ENCODE measurements around the gene MSH3.

GRCh38 chr5:80608731-80609130 is 45.7 kb upstream of the MSH3 start:
- TF ChIP-seq, protein P1, sequence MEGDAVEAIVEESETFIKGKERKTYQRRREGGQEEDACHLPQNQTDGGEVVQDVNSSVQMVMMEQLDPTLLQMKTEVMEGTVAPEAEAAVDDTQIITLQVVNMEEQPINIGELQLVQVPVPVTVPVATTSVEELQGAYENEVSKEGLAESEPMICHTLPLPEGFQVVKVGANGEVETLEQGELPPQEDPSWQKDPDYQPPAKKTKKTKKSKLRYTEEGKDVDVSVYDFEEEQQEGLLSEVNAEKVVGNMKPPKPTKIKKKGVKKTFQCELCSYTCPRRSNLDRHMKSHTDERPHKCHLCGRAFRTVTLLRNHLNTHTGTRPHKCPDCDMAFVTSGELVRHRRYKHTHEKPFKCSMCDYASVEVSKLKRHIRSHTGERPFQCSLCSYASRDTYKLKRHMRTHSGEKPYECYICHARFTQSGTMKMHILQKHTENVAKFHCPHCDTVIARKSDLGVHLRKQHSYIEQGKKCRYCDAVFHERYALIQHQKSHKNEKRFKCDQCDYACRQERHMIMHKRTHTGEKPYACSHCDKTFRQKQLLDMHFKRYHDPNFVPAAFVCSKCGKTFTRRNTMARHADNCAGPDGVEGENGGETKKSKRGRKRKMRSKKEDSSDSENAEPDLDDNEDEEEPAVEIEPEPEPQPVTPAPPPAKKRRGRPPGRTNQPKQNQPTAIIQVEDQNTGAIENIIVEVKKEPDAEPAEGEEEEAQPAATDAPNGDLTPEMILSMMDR (conservative IDR thresholded peaks at IDR 0.05) = no peak
- TF ChIP-seq ZFX (IDR thresholded peaks at IDR 0.05) = no peak
